ENCODE measurements around the gene XRN1.
"Not testable (repeated sequence)": the region's sequence is repeated elsewhere in the genome, so short reads cannot be mapped to it uniquely, and the experiment has no call there.

XRN1 gene, protein sequence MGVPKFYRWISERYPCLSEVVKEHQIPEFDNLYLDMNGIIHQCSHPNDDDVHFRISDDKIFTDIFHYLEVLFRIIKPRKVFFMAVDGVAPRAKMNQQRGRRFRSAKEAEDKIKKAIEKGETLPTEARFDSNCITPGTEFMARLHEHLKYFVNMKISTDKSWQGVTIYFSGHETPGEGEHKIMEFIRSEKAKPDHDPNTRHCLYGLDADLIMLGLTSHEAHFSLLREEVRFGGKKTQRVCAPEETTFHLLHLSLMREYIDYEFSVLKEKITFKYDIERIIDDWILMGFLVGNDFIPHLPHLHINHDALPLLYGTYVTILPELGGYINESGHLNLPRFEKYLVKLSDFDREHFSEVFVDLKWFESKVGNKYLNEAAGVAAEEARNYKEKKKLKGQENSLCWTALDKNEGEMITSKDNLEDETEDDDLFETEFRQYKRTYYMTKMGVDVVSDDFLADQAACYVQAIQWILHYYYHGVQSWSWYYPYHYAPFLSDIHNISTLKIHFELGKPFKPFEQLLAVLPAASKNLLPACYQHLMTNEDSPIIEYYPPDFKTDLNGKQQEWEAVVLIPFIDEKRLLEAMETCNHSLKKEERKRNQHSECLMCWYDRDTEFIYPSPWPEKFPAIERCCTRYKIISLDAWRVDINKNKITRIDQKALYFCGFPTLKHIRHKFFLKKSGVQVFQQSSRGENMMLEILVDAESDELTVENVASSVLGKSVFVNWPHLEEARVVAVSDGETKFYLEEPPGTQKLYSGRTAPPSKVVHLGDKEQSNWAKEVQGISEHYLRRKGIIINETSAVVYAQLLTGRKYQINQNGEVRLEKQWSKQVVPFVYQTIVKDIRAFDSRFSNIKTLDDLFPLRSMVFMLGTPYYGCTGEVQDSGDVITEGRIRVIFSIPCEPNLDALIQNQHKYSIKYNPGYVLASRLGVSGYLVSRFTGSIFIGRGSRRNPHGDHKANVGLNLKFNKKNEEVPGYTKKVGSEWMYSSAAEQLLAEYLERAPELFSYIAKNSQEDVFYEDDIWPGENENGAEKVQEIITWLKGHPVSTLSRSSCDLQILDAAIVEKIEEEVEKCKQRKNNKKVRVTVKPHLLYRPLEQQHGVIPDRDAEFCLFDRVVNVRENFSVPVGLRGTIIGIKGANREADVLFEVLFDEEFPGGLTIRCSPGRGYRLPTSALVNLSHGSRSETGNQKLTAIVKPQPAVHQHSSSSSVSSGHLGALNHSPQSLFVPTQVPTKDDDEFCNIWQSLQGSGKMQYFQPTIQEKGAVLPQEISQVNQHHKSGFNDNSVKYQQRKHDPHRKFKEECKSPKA (N-terminal part only)

DNA sequence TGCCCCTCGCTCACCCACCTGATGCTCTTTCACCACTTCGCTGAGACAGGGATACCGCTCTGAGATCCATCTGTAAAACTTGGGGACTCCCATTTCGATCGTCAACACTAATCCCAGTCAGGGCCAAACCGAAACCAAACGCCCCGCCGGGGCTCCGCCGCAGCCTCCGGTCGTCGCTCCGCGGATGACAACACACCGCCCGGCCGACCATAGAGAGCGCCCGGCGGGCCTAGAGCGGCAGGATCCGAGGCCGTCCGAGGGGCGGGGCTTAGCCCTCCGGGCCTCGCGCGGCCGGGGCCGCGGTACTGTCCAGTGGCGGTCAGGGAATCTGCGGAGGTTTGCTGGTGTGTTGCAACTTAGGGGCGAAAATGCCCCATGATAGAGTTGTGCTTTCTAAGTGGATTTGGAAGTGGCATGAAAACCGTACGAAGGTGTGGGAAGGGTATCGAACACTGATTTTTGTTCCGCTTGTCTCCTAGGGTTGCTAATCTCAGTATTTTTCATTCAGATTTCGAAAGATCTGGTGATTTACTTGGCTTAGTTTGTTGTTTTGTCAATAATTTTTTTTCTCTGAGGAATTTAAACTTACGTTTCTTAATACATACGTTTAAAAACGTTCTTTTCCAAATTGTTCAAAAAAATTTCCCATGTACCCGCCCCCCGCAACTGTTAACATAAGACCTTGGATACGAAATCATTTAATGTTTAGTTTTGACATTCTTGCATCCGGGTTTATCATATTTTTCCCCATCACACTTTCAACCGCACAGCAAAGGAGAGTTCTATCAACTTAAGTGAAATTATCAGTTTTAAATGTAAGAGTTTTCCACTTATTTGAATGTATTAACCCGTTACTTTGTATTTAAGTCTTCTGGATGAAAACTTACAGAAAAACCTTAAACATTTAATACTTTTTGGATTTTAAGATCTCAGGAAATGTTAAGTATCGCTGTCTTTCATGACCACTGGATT is at the start of gene XRN1:
Gene XRN1, minus strand, starts transcription at position 186 of the 972 bp plus-strand sequence. Its CDS starts 93 bp downstream, at position 93.
- peak; percentile 63 for DNase-seq (ENCODE audit: low read depth)

DNA sequence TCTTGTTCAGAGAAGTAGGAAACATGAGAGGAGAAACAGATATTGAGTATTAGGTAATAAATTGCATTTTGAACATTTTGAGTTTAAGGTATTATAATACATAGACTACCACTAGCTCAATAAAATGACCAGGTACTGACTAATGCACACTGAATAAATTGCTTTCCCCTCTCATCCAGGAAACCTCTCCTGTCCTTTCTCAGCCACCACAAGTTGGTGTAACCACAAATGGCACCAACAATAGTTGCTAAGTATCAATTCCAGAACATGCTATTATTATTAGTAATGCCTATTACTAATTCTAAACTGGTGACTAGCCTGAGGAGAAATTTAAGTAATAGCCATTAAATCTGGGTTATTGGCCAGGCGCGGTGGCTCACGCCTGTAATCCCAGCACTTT is 47.3 kb upstream of the XRN1 start:
- no peak for DNase-seq (ENCODE audit: low read depth)

DNA sequence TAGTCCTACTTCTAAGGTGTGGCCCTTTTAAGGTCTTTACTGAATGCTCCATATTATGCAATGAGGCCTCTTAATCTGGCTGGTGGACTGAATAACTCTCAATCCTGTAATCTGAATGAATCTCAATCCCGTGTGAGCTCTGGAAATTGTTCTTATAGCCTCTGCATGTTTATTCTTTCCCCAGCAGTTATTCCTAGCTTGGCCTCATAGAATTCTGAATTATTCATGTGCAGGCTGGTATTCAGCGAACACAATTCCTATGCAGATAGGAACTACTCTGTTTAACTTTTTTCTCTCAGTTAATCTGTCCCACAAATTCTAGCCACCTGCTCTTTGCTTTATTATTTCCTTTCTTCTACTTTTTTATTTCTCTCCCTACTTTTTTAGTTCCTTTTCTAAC is 44.3 kb upstream of the XRN1 start:
- no peak for DNase-seq (ENCODE audit: low read depth)

DNA sequence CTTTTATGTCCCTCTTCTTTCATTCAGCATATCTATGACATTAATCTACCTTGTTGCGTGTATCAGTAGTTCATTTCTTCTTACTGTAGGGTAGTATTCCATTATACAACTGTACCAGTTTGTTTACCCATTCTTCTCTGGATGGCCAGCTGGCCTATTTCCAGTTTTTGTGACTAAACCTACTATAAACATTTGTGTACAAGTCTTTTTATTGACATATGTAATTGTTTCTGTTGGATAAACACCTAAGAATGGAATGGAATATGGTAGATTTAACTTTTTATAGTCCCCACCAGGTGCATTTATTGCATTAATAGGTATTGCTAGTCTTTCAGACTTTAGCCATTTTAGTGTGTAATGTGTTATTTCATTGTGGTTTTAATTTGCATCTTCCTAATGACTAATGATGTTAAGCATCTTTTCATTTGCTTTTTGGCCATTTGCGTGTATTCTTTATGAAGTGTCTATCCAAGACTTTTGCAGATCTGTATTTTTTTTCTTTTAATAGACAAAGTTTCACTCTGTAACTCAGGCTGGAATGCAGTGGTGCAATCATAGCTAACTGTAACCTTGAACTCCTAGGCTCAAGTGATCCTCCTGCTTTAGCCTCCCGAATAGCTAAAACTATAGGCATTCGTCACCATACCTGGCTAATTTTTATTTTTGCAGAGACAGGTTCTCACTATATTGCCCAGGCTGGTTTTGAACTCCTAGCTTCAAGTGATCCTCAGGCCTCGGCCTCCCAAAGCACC is 41.9 kb upstream of the XRN1 start:
- no peak for DNase-seq (ENCODE audit: low read depth)

DNA sequence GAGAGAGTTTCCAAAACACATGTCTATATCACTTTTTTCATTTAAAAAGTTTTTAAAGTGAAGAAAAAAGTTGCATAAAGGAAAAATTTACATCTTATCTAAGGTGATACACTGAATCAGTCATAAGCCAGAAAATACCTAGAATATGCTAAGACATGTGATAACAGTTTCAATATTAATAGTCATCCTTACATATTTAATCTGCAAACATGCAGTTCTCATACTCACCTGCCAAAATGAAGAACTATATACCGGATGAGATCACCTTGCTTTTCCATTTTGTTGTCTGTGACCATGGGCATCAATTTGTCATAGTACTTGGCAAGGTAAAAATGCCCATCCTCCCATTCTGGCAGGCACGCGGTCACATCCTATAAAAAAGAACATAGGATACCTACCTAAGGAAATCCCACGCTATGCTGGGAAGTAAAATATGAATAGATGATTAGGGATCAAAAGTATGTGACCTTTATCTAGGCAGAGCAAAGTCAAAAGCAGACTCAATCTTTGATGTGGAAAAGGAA is 37.1 kb upstream of the XRN1 start:
- no peak for DNase-seq (ENCODE audit: low read depth)

DNA sequence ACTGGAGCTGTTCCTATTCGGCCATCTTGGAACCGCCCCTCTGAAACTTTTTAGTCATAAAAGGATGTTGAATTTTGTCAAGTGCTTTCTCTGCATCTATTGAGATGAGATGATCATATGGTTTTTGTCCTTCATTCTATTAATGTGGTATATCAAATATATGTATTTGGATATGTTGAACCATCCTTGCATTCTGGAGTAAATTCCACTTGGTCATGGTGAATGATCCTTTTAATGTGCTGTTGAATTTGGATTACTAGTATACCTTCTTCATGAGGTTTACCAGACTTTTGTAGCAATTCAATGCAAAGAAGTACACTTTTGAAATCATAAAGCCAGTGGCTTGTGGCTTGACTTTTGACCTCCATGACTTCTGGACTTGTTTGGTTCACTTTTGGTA is 33.4 kb upstream of the XRN1 start:
- no peak for DNase-seq (ENCODE audit: low read depth)

DNA sequence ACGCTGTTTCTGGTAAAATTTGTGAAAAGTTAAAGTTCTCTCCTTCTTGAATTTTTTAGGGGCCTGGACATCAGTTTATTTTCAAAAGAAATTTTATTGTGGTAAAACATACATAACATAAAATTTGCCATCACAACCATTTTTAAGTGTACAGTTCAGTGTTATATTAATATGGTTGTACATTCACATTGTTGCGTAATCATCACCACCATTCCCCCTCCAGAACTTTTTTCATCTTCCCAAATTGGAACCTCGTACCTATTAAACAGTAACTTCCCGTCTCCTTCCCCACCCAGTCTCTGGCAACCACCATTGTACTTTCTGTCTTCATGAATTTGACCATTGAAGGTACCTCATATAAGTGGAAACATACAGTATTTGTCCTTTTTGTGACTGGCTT is 23.0 kb upstream of the XRN1 start:
- DNase-seq (ENCODE audit: low read depth) = no peak

DNA sequence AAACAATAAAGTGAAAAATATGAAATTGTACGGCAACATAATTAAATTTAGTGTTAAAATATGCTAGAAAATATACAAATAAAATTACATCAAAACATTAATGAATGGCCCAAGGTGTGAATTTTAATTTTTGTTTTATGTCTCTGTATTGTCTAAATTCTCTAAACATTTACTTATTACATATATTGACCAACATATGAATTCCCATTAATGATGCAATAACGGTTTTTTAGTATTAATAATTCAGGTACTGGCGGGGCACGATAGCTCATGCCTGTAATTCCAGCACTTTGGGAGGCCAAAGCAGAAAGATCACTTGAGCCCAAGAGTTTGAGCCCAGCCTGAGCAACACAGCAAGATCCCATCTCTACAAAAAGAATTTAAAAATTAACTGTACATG is 20.6 kb upstream of the XRN1 start:
- no peak for DNase-seq (ENCODE audit: low read depth)

DNA sequence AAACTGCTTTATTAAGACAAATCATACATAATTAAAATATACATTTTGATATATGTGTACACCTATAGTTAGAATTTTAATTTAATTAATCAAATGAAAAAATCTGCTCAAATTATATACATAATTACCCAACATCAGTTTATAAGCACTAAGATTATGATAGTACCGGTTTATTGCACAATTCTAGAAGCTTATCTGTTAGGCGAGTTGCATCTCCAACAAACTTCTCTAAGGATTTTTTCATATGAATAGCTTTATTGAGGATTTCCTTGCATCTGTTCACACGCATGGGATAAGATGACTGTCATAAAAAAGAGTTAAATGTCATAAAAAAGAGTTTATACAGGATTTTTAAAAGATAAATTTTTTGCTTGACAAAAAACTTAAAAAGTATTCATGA is 19.9 kb upstream of the XRN1 start:
- no peak for DNase-seq (ENCODE audit: low read depth)

DNA sequence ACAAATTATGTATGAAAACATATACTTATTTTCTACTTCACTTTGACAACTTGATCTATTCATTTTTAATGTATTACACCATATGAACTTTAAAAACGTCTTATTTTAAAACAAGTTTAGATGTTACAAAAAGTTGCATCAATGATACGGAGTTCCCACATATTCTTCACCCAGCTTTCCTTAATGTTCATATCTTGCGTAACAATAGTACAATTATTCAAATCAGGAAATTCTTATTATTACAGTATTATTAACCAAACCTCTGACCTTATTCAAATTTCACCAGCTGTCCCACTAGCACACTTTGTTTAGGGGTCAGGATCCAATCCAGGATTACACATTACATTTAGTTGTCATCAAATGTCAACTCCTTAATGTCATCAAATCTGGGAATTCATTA is 12.9 kb upstream of the XRN1 start:
- DNase-seq (ENCODE audit: low read depth) = no peak

DNA sequence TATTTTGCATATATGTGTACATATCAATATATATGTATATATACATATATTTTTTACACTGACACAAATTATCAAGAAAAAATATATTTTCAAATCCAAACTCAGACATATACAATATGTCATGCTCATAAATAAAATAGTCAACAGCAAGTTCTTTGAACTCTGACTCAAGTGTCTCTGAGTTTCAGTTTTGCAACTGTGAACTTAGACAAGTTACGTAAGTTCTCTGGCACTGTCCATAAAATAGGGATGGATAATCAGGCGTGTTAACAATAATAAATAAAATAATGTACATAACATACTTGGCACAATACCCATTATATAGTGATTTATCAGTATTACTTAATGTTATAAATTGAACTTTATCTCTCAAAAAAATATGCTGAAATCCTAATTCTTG is 12.1 kb upstream of the XRN1 start:
- no peak for DNase-seq (ENCODE audit: low read depth)

DNA sequence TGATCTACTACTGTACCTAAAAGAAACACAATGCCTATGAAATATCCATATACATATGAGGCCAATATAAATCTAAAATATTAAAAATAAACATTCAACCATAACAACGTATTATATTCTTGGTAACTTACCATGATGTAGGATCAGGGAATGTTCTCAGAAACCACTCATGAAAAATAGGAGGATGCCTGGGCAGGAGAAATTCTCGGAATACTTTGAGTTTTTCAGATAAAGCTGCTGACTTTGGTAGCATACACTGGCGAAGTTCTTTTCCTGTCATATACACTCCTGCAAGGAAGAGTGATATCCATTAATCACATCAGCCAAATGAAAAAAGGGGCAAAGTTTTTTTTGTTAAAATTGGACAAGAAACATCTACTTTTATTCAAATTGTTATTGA is 11.3 kb upstream of the XRN1 start:
- DNase-seq (ENCODE audit: low read depth) = no peak

DNA sequence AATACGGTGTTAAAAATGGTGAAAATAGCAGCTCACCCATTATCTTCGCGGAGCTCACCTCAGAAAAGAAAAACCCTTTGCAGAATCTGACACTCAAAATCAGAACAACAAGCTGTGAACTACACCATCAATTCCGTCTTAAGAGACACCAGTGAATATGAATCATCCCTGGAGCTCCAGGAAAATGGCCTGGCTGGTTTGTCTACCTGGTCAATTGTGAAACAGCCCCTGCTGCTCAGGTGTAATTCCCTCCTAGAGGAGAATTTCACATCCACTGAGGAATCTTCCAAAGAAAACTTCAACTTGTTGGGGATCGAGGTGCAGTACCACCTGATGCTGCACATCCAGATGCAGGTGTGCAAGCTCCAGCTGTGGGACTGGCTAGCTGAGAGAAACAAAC is 3.0 kb upstream of the XRN1 start:
- DNase-seq (ENCODE audit: low read depth) = no peak

DNA sequence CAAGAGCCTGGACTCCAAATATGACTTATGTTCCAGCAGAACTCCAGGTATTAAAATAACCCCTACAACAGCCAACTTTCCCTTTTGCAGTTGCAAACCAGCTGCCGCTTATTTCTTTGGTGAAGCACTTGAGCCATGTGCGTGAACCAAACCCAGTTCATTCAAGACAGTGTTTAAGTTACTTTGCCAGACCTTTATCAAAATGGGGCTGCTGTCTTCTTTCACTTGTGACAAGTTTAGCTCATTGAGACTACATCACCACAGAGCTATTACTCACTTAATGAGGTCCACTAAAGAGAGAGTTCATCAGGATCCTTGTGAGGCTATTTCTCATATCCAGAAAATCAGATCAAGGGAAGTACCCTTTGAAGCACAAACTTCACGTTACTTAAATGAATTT is 2.4 kb upstream of the XRN1 start:
- no peak for DNase-seq (ENCODE audit: low read depth)

DNA sequence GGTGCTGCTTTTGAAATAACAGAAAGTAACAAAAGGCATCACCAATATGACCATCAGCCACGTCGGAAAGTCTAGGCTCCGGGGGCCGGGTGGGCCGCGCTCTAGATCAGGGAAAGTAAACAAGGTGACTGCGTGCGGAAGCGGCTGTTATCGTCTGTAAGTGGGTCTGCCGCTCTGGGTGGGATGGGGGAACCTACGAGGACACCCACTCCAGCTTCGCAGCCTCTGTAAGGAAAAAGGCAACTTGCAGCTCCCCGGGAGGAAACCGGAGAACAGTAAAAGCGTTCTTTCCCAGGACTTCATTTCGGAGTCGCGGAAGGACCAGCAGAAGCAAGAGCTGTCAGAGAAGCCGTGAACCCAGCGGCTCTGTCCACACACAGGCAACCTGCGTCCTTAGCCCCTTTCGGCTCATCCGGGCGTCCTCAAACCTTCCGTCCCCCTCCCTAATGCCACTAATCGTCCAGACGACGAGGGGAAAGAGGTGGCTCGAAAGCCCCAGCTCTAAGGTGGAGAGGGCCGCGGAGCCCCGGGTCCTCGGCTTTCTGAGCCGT is 461 bp downstream of the XRN1 start:
- DNase-seq (ENCODE audit: low read depth) = no peak

DNA sequence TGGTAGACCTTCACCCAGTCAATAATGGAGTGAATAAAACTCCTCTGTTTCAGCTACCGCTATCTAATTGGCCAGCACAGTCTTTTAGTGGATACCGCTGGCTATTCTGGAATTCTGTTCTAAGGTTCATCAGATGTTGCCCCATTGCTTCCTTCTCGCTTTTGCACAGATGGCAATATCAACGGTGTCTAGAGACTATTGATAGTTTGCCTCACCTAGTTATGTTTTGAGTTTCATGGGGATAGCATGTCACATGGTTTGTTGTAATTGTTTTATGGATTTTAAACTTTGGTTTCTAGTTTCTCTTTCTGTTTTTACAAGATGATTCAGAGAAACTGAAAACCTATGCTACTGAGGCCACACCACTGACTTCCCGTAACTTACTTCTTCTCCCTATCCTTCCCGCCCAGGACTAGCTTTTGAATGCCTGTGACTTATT is 2.0 kb downstream of the XRN1 start:
- no peak for DNase-seq (ENCODE audit: low read depth)

DNA sequence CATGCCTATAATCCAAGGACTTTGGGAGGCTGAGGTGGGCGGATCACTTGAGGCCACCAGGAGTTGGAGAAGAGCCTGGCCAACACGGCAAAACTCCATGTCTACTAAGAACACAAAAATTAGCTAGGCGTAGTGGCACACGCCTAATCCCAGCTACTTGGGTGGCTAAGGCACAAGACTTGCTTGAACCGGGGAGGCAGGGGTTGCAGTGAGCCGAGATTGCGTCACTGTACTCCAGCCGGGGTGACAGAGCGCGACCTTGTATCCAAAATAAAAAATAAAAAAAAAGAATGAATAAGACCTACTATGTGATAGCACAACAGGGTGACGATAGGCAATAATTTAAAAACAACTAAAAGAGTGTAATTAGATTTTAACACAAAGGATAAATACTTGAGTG is 3.5 kb downstream of the XRN1 start:
- DNase-seq (ENCODE audit: low read depth) = no peak

DNA sequence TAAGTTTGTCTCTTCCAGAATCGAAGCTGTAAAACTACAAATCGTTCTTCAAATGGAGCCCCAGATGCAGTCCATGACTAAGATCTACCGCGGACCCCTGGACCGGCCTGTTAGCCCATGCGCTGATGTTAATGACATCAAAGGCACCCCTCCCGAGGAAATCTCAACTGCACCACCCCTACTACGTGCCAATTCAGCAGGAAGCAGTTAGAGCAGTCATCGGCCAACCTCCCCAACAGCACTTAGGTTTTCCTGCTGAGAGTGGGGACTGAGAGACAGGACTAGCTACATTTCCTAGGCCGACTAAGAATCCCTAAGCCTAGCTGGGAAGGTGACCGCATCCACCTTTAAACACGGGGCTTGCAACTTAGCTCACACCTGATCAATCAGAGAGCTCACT is 4.8 kb downstream of the XRN1 start:
- DNase-seq (ENCODE audit: low read depth) = not testable (repeated sequence)

DNA sequence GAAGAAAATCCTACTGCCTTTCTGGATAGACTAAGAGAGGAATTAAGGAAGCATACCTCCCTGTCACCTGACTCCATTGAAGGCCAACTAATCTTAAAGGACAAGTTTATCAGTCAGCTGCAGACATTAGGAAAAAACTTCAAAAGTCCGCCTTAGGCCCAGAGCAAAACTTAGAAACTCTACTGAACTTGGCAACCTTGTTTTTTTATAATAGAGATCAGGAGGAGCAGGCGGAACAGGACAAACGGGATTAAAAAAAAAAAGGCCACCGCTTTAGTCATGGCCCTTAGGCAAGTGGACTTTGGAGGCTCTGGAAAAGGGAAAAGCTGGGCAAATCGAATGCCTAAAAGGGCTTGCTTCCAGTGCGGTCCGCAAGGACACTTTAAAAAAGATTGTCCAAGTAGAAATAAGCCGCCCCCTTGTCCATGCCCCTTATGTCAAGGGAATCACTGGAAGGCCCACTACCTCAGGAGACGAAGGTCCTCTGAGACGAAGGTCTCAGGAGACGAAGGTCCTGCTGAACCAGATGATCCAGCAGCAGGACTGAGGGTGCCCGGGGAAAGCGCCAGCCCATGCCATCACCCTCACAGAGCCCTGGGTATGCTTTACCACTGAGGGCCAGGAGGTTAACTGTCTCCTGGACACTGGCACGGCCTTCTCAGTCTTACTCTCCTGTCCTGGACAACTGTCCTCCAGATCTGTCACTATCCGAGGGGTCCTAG is 8.2 kb downstream of the XRN1 start:
- DNase-seq (ENCODE audit: low read depth) = not testable (repeated sequence)

Data from non-pigmented ciliary epithelial cell (primary cell).